Amniotic stem cell (primary cell): ENCODE results near the gene SLC12A1.

Experiments
- DNase-seq: peaks from one replicate; lab custom pipeline; 2025; lab: John Stamatoyannopoulos, UW

The SLC12A1 gene

GRCh38 chr15:48205981-48206380, at the start of gene SLC12A1:
TSS of gene SLC12A1 (plus strand) at chr15:48206302. CDS start at chr15:48207720, 1,418 bp downstream.
- DNase-seq: no peak

GRCh38 chr15:48168616-48169015, 37.5 kb upstream of the SLC12A1 start:
- no peak for DNase-seq

- no peak for DNase-seq
These were observed 35.1 kb upstream of the SLC12A1 start for GRCh38 chr15:48170981-48171380.

- no peak for DNase-seq
These were observed 31.0 kb upstream of the SLC12A1 start for GRCh38 chr15:48175126-48175525.

- no peak for DNase-seq
These were observed 30.0 kb upstream of the SLC12A1 start for GRCh38 chr15:48176112-48176511.

DNA sequence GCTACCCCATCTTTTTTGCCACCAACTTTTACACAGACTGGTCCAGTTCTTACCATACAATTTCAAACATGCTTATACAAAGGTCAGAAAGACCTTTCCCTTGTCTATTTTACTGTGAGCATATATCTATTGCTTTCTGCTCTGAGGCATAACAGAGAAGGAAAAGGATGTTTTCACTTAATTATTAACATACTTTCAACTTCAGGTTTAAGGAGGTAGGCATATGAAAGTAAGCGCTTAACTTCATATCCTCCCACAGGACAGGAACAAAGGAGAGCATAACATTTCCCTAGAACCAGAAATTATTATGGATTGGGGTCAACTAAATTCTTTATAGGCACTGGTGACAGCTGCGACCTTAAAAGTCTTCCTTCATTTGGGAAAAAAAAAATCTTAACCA, 29.1 kb upstream of the SLC12A1 start:
- no peak for DNase-seq

GRCh38 chr15:48177383-48177765, 28.7 kb upstream of the SLC12A1 start:
- peak; percentile 30 for DNase-seq

DNA sequence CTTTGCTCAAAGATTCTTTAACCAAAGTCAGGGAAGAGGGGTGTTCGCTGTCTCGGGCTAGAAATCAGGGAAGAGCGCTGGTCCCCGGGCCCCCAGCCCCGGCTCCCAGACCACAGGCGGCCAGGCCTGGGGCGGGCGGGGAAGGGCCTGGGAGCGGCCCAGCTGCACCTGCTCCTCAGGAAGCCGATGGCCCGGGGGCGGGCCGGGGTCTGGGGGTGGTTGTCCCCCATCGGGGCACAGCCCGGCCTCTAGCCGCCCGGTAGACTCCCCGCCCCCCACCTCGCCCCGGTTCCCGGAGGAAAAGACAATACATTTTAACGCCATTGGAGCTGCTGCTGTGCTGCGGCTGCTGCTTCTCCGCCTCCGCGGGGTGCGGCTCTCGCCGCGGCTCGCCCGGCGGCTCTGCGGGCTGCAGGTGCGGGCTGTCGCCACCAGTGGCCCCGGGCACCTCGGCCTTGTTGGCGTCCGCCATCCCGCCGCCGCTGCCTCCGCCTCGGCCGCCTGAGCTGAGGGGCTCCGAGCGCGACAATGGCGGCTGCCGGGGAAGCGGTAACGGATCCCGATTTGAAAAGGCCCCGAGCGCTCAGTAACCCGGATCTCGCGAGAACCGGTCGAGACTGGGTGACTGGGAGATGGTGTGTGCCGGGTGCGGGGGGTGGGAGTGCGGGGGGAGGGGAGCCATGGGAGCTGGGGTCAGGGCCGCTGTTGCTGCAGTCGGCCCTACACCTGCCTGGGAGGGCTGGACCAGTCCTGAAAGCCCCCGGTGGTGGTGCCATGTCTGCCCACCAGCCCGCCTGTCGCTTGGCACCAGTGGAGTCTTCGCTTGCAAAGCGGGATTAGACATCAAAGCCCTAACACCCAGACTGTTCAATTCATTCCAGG, 28.1 kb upstream of the SLC12A1 start, which contains the start of gene MYEF2:
Gene MYEF2, minus strand, starts transcription at position 530 of the 882 bp plus-strand sequence. Its CDS starts 58 bp downstream, at position 472.
- DNase-seq: peak; percentile 55

DNA sequence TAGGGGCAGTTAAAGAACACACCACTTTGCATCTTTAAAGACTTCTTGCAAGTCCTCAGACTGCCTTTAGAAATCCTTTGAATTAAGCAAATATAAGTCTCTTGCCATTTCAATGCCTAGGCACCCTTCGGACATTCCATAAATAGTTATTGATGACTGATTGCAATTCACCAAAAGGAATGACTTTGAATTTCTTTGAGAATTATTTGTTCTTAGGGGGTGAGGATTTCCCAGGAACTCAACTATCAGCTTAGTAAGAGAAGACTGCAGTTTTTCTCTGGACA, 27.5 kb upstream of the SLC12A1 start:
- DNase-seq: no peak

DNA sequence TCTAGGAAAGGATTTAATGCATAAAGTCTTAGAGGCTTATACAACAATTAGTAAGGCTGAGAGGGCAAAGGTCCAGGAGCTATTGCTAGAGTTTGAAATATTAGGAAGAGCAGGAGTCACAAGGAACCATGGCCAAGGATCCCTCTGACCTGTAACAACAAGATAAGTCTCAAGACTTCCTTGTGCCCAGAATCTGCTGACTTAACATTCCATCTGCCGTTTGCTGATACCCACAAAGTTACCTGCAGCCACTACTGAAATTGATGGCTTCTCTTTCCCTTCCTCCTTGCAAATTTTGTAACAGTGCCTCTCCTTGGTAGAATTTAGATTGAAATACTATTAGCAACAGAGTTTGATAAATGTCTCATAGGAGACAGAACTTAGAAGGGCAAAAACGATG, 23.4 kb upstream of the SLC12A1 start:
- no peak for DNase-seq

DNA sequence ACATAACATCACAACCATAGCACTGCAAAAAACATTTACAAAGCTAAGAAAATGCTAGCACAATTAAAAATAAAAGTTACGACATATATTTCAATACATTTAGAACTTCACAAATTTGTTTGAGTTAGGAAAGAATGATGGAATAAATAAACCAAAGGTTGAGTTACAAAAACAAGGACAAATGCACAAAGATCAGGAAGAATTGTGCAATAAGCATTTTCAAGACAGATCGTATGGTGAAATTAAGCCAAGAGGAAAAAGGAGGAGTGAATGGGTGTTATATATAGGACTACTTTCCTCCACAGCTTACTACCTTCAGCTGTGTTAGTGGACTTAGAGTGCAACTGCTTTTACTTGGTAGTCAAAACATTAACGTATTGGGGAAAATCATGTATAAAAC, 20.6 kb upstream of the SLC12A1 start:
- DNase-seq: no peak

- no peak for DNase-seq
These were observed 19.8 kb upstream of the SLC12A1 start for GRCh38 chr15:48186271-48186670.

DNA sequence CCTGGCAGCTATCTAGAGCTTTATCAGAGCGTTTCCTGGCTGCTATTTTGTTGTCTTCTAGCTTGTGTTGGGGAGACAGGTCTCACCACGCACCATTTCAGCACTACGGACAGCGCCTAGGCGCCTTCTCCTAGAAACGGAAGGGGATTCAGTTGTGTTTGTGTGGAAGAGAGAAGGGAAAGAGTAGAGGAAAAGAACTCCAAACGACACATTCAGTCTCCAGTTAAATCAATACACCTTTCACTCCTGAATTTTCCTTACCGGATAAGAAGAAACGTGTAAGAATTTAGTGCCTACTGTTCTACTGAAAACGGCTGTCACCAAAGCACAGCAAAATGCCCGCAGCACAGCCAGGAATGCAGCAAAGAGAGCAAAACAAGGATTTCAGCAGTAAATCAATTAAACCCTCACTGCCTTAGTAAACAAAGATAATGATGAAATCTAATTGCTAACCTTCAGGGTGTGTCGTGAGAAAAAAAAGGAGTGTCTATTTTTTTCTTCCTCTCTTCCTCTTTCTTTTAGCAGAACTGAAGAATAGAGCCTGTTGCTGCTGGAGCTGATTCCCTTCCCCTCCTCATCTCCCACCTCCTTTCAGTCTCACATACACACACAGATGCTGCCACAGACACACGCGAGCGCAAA, 15.0 kb upstream of the SLC12A1 start:
- DNase-seq: peak; percentile 48

- DNase-seq: no peak
These were observed 14.4 kb upstream of the SLC12A1 start, which contains the start of gene CTXN2 for GRCh38 chr15:48191574-48192225. TSS of gene CTXN2 (plus strand) at chr15:48191665. CDS start at chr15:48201301, 9,636 bp downstream.

GRCh38 chr15:48202068-48202467, 4.0 kb upstream of the SLC12A1 start:
- no peak for DNase-seq

DNA sequence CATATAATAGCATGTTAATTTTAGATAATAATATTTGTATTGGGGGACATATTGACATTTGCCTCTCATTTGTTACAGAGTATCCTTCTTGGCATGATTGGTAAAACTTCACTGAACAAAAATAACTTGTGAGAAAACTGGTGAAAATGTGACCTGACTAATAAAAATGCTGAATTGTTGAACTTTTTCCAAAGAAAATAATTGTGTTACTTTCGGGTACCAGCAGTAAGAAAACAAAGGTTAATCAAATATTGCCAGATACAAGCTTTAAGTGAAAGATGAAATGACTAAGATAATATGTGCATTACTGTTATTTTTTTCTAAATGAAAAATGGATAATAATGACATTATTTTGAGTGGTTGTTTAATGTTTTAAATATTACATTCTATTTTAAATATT, 15.2 kb downstream of the SLC12A1 start:
- DNase-seq: no peak

DNA sequence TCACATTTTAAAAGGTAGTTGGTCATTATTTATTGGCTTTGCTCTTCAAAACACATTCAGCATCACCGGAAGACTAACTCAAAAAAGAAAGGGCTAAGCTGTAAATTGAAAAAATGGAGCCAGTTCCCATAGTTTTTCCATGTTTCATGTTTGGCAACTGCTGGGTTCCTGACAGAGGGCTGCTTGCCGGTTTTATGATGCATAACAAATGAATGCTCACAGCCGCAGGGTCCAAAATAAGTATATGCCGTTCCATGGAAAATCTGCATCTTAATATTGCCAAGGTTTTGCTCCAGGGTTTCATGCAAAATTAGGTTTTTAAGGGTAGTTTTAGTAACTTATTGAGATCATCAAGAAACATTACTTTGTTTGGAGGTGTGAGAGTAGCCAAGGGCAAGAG, 15.8 kb downstream of the SLC12A1 start:
- no peak for DNase-seq

DNA sequence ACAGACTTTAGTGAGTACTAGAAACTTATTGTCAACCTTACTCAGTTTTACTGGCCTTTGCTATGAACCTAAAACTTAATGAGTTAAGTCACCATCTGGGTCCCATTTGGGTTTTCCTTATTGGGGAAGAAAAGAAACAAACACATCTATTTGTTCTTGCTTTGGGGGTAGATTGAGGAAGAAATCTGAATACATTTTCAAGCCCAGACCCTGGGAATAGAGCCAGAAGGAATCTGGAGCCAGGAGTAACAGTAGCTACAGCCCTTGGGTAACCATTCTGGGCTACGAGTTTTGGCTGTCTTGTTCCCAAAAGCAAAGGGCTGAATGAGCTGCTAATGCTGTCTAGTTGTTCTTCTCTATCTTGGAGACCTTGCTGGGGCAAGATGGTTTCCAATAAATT, 16.5 kb downstream of the SLC12A1 start:
- DNase-seq: no peak

- no peak for DNase-seq
These were observed 19.7 kb downstream of the SLC12A1 start for GRCh38 chr15:48225771-48226170.

DNA sequence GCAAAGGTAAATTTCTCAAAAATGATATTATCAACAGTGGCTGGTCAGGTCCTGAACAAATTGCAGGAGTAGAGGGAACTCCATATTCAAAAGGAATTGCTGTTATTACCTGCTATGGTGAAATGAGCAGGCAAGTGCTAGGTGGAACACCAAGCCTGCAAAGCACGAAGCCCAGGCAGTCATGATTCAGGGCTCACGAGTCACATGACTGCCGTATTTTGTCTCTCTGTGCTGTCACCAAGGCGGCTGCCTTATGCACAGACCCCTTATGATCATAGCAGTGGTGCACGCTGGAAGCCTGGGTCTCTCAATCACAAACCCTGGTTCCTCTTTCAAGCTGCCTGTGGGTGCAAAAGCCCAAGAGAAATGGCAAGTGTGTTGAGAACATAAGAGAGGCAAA, 24.4 kb downstream of the SLC12A1 start:
- no peak for DNase-seq

- DNase-seq: no peak
These were observed 27.1 kb downstream of the SLC12A1 start for GRCh38 chr15:48233246-48233645.

DNA sequence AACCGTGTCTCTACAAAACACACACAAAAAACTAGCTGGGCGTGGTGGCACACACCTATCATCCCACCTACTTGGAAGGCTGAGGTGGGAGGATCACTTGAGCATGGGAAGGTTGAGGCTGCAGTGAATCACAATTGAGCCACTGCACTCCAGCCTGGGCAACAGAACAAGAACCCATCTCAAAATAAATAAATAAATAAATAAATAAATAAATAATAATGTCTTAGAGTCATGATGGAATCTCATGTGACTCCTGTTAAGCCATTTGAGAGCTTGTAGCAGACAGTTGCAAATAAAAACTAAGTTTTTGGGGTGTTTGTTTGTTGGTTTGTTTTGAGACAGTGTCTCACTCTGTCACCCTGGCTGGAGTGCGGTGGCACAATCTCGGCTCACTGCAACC, 33.2 kb downstream of the SLC12A1 start:
- no peak for DNase-seq

GRCh38 chr15:48242015-48242414, 35.9 kb downstream of the SLC12A1 start:
- DNase-seq: no peak
